Measurements from ENCODE around the gene SH3RF3.

DNA sequence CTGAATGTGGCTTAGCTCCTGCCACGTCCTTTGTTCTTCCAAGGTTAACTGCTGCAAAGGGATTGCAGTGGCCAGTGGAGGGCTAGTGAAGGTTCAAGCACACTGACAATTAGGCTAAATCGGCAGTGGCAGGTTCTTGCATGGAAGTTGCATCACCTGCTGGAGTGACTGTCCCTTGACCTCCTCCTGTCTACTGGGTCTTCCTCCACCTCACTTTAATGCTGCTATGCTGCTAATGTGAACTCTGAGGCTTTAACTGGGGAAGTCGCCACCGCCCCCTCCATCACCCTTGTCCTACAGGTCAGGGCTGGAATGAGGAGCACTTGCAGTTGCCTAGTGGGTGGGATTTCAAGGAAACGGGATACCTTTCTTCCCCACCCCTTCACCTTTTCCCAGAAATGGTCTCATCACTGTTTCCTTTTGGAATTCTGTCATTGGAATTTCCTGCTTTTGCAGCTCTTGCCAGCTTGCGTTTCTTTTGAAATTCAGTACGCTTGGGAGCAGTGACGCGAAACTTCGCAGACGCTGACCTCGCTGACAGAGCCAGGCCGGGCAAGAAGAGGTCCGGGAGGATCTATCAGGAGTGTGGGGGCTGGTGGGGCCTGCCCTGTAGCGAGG, 150.3 kb downstream of the SH3RF3 start:
- TF ChIP-seq POLR2A (IDR thresholded peaks at IDR 0.05) = no peak
- TF ChIP-seq POLR2AphosphoS5 (IDR thresholded peaks at IDR 0.05; ENCODE audit: insufficient read depth in 1 of 2, low read depth in 1 of 2) = no peak
- TF ChIP-seq CTCF (IDR thresholded peaks at IDR 0.05) = no peak

Measured in vagina (tissue), 2 donors.